Measurements from ENCODE around the gene CPLX1.
A peak's percentile ranks its signal among the peaks of the same experiment; 100 is the strongest.

CPLX1 gene

DNA sequence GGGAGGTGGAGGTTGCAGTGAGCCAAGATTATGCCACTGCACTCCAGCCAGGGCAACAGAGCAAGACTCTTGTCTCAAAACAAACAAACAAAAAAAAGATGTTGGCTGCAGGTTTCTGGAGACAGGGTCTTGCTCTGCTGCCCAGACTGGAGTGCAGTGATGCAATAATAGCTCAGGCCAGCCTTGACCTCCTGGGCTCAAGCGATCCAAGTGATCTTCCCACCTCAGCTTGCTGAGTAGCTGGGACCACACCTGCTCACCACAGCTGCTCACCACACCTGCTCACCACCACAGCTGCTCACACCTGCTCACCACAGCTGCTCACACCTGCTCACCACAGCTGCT lies 29.9 kb upstream of the CPLX1 start:
- no peak for DNase-seq (ENCODE audit: low read depth)

DNA sequence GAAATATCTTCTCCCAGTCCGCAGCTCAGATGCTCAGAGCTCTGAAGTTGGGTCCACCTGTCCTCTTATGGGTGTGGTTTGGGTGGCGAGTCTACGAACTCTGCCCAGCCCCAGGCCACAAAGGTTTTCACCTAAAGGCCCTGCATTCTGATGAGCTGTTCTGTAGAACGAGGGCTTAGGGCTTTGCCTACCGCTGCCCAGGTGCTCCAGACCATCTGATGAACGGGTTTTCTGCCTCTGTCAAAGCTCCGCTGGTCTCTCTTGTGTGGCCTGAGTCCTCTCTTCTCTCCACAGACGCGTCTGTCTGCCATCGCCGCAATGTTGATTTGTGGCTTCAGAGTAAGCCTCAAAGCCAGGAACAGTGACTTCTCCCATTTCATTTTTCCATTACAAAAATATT lies 28.4 kb upstream of the CPLX1 start:
- DNase-seq (ENCODE audit: low read depth) = no peak

DNA sequence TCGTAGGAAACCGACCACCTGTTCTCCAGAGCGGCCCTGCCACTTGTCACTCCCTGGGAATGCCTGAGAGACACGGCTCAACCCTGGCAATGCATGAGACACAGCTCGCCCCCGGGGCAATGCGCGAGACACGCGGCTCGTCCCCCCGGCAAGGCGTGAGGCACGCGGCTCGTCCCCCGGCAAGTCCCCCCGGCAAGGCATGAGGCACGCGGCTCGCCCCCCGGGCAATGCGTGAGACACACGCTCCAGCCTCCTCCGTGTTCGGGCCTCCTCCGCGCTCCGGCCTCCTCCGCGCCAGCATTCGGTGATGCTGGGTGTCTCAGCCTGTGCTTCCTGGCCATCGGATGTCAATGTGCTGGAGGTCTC lies 27.5 kb upstream of the CPLX1 start:
- no peak for DNase-seq (ENCODE audit: low read depth)

DNA sequence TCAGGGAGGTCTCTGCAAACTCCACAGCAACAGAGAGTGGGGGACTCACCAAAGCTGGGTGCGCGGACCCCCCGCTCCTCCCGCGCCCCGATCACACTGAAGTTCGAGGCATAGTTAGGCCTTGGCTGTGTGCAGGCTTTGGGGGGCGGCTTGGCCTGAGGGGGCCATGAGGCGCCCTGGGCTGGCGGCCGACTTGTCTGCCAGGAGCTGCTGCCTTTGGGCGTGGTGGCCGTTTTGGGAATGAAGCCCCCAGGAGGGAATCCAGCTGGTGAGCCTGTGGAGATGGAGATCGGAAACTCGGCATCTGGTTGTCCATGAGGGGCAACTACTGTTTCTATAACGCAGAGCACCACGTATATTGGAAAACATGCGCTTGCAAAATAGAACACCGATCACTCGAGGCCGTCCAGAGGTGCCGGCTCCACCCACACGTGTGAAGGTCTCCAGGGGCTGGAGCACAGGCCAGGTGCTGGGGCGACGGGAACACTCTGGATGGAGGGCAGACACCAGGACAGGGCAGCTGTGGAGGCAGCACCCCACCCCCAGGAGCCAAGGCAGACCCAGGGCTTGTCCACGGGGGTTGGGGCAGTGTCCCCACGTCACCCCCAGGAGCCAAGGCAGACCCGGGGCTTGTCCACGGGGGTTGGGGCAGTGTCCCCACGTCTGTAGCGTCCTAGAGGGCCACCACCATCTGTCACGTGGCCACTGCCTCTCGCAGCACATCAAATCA lies 25.9 kb upstream of the CPLX1 start:
- DNase-seq (ENCODE audit: low read depth) = no peak

DNA sequence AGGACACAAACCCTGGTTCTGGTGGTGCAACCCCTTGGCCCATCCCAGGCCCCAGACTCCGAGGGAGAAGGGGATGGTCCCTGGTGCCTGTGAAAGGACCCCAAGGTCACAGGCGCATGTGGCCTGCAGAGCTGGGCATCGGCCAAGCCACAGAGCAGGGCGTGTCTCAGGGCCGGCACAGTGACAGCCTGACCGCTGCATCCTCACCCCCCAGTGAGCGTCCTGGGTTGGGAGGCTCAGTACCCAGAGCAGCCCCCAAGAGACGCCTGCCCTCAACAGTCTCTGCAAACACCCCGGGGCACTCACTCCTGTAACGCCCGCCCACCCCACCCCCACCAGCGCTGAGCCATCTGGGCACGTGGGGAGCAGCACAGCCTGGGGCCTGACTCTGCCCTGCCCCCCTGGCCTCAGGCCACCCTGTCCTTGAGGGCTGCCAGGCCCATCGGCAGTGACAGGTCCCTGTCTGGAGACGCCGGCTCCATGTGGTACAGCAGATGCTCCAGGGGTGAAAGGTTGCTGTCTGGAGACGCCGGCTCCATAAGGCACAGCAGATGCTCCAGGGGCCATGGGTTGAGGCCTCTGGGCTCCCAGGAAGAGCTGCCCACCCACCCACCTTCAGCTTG lies 24.5 kb upstream of the CPLX1 start:
- no peak for DNase-seq (ENCODE audit: low read depth)

DNA sequence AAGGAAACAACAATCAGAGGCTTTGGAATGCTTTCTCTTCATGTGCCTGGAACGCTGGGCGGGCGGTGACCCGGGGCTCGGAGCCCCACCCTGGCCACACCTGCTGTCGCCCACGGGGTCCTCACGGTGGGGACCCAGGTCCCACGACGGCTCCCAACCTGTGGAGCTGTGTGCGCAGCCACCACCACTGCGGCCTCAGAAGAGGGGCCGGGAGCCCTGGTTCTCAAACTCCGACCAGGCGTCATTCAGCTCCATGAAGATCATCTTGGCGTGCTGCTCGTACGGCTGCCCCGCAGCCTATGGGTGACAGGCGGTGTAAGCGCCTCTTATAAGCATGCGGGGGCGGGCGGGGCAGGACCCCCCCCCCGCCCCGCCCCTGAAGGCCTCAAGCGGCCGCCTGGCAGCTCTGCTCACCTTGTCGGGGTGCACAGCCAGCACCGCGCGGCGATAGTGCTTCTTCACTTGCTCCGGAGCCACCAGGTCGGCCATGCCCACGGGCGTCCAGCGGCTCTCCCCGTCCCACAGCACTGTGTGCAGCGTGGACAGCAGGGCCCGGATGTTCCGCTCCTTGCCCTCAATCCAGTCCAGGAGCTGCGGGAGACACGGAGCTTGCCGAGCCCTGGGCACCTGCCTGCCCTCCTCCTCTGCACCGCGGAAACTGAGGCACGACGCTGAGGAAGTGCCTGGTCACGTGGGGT lies 23.7 kb upstream of the CPLX1 start:
- DNase-seq (ENCODE audit: low read depth) = no peak

DNA sequence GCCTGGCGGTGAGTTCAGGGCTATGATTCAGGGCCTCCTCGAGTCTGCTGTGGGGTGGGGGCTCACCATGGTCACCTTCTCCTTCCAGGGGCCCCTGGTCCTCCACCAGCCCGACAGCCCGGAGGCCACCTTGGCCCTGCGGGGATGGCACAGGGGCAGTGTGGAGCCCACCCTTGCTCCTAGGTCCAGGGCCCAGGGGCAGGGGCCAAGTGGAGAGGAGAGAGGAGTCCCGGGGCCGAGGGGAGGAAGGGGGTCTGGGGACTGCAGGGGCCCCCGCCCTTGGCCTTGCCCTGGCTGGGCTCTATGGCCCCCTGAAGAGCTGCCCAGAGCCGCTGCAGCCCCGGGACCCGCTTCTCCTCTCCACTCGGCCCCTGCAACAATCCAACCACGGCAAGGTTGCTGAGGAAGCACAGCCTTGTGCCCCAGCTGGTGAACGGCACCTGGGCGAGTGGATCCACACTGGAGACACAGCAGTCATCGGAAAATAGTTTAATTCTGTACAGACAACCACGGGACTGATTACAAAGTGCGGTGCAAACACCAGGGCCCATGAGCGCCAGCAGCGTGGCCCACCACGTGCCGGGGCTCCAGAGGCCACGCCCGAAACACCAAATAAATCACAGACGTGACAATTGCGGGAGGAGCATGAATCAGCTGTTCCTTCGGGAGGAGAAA lies 23.0 kb upstream of the CPLX1 start:
- no peak for DNase-seq (ENCODE audit: low read depth)

DNA sequence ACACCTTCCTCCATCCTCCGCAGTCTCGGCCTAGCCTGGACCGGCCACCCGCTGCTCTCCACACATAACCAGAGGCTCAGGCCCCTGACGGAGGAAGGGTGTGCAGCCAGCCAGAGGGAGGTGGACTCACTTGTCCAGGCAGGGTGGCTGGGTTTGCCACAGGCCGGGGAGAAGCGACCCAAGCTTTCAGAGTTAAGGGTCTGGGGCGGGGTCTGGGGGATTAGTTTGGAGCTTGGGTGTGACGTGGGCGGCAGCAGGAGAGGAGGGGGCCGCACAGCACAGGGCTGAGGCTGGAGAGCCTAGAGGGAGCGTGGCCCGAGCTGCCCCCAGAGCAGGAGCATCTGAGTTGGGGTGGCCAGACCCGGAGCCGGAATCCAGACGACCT lies 22.4 kb upstream of the CPLX1 start:
- no peak for DNase-seq (ENCODE audit: low read depth)

DNA sequence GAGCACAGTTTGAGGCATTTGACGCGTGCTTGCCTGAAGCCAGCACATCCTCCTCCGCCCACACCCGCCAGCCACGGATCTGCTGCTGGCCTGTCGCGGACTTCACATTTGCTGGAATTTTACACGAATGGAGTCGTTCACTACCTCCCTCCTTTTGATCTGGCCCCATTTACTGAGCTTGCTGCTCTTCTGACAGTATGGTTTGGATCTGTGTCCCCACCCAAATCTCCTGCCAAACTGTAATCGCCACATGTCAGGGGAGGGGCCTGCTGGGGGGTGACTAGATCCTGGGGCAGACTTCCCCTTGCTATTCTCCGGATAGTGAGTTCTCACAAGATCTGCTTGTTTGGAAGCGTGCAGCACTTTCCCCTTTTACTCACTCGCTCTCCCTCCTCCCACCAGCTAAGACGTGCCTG lies 19.9 kb upstream of the CPLX1 start:
- no peak for DNase-seq (ENCODE audit: low read depth)

DNA sequence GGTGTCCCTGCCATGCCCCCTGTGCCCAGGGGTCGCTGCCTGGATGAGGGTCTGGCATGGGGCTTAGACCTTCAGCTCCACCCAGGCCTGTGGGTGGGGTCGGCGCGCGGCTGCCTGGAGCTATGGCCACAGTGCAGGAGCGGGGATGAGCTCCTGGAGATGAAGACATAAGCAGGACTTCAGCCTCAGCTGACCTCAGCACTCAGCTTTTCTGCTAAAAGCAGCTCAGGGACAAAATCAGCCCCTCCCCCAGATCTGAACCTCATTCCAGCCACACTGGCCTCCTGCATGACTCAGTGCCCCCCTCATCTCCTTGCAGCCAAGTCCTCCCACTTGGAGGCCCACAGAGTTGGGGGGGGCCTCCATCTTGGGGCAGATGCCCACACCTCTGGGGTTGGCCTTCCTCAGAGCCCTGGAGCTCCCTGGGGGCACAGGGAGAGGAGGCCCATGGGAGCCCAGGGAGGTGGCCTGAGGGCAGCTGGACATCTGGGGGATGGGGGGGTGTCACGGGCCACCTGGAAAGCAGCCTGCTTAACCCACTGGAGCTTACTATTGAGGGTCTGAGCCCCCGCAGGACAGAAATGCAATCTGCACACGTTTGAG lies 19.4 kb upstream of the CPLX1 start:
- DNase-seq (ENCODE audit: low read depth) = peak; percentile 15

DNA sequence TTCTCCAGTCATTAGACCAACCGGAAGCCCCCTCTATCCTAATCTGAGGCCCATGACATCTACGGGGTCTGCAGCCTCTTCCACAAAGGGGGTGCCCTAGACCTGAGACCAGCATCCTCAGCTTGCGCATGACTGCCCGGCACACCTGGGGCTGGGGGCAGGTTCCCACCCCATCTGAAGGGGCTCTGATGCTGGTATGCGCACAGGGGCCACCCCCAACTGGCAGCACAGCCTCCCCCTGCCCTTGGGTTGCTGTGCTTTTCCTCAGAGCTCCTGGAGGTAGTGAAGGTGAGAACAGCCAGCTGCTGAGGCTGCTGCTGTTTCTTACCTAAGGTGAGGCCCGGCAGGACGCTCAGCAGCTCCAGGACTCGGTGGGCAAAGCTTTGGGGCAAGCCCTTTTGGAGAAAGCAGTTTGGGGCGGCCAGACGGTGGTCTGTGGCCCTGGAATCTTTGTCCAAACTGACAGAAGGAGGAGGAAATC lies 18.9 kb upstream of the CPLX1 start:
- no peak for DNase-seq (ENCODE audit: low read depth)

DNA sequence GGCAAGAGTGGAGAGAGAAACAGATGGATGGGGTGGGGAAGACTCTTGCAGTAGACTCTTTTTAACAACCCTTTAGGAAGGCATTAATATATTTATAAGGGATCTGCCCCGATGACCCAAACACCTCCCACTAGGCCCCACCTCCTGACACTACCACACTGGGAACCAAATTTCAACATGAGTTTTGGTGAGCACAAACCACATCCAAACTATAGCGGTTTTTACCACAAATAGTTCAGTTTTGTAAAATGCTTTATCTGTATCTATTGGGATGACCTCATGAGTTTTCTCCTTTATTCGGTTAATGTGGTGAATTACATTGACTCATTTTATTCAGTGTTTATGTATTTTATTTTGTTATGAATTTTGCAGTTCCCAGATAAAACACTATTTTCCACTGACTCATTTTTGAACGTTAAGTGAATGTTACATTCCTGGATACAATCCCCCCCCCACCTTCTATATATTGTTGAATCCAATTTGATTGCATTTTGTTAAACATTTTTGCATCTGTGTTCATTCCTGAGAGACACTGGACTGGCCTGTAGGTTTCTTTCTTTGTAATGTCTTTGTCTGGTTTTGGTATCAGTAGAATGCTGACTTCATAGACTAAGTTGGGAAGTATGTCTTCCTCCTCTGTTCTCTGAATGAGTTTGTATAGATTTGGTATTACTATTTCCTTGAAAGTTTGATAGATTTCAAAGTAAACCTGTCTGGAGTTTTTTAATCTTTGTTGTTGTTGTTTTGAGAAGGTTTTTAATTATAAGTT lies 13.9 kb upstream of the CPLX1 start:
- DNase-seq (ENCODE audit: low read depth) = no peak

DNA sequence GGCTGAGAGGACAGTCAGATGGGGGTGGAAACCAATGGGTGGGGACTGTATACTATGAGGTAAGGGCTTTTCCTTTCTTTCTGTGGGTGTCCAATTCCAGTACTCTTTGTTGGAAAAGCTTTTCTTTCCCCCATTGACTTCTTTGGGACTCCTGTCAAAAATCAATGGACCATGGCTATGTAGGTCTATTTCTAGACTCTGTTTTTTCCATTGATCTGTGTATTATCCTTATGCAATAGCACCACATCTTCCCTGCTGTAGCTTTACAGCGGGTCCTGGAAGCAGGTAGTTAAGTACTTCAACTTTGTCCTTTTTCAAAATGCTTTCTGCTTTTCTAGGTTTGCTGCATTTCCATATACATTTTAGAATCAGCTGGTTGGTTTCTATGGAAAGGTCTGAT lies 11.8 kb upstream of the CPLX1 start:
- DNase-seq (ENCODE audit: low read depth) = no peak

DNA sequence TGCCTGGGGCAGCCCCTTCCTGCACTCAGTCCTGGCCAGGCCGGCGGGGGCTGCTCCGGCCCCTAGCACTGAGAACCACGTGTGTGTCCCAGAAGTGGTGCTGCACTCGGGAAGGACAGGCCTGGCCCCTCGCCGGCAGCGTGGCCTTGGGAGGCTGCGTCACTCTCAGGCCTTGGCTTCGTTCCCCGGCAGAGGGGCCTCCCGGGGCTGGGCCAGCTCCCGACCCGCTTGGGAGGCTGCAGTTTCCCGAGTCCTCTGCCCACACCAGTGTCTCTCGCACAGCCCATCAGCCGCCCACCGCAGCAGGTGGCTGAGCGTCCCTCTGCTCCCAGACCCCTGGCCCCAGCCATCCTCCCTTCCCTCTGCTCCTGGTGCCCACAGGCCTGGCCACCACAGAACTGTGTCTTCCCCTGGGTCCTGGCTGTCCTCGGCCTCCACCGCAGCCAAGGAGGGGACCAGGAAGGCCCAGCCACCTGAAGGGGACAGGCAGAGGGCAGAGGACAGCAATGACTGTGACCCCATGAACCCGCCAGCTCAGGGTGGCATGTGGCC lies 10.9 kb upstream of the CPLX1 start:
- DNase-seq (ENCODE audit: low read depth) = no peak

DNA sequence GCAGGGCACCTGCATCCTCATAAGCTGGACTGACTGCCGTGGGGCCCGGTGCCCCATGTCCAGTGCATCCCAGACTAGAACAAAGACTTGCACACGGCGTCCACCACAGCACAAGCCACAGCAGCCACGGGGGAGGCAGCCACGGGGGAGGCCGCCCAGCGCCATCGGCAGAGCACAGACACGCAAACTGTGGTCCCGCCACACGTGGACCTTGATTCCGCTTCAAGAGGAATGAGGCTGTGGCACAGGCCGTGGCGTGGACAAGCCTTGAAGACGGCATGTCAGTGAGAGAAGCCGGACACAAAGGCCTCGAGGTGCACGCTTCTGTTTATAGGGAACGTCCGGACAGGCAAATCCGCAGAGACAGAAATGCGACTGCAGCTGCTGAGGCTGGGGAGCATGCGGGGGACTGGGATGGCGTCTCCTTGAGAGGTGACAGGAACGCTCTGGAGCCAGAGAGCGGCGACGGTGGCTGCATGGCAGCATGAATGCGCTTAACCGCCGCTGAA lies 10.1 kb upstream of the CPLX1 start:
- no peak for DNase-seq (ENCODE audit: low read depth)

DNA sequence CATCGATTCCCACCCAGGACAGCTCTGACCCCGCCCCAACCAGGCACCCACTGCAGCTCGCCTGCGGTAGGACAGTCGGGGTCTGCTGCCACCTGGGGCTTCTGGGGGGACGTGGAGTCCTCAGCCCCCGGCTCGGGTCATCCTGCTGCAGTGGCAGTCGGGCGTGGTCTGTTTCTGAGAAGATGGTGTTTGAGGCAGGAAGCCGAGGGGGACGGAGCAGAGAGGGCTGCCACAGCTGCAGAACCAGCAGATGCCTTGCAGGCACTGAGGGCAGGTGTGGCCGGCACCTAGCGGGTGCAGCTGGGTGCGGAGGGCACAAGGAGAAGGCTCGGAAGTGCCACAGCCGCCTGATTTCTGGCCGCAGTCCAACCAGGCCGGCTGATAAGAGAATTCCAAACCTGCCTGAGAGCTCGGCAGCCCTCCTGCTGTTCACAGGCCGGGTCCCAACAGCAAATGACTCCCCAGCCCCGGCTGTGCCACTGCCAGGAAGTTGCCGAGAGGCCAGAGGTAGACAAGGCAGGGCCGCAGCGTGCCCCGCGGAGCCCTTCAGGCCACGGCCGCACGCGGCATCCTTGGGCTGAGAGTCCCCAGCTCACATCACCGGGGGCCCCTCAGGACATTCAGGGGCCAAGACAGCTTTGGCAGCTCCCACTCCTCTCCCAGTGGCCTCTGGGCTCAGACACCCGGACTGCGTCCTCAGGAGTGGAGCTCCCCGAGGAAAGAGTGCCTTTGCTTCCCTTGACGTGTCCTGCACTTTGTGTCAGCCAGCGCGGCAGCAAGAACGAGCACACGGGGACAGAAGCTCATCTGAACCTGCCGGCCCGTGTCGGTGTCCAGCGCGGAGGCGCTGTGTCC lies 9.4 kb upstream of the CPLX1 start:
- DNase-seq (ENCODE audit: low read depth) = no peak

DNA sequence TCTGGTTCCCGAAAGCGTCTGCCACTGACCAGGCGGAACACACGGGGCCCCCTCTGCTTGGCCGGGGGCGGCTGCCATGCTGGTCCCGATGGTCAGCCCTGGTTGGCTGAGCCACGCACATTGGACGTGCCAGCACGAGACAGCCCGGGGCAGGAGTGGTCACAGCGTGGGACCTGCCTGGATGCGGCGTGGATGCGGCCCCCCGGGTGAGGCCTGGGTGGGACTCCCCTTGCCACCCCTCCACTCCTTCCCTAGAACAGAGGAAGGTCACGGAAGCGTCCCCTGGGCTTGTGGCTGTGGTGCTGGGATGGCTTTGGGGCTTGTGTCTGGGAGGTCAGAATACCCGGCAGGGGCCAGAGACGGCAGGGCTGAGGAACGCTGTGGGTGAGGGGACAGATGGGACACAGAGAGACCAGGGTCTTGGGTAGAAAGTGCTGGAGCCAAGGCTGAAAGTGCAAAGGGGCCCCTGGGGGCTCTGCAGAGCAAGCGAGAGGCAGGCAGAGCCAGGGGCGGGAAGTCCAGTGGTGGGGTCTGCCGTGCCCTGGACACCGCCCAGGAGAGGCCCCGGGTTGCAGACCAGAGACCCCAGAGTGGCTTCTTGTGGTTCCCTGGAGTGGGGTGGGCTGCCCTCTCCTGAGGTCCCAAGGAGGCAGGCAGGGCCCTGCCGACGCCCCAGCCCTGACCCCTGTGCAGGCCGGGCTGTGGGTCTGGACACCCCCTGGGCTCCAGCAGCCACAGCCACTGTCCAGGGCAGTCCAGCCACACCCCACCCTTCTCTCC lies 8.6 kb upstream of the CPLX1 start:
- DNase-seq (ENCODE audit: low read depth) = no peak

DNA sequence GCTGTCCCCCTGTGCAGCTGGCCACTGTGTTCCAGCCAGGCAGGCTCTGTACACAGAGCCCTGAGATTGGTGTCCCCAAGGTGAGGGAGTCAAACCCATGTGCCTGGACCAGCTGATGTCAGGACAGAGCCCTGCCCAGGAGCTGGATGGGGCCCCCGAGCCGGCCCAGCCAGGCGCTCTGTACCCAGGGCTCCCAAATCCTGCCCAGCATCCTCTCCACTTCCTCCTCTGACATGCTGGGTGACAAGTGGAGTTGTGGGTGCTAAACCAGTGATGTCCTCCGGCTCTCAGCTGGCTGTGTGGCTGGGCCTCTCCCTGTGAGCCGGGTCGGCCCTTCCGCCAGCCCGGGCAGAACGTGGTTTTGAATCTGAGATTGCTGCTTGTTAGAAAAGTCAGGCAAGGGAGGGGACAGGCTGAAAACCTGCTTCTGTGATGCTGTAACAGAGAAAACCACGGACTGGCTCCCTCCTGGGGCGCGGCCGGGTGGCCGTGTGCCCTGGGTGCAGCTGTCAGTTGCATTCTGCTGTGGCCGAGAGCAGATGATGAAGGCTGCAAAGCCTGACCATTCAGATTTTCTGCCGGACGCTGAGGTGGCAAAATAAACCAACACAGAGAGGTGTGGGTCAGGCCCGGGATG lies 7.9 kb upstream of the CPLX1 start:
- no peak for DNase-seq (ENCODE audit: low read depth)

DNA sequence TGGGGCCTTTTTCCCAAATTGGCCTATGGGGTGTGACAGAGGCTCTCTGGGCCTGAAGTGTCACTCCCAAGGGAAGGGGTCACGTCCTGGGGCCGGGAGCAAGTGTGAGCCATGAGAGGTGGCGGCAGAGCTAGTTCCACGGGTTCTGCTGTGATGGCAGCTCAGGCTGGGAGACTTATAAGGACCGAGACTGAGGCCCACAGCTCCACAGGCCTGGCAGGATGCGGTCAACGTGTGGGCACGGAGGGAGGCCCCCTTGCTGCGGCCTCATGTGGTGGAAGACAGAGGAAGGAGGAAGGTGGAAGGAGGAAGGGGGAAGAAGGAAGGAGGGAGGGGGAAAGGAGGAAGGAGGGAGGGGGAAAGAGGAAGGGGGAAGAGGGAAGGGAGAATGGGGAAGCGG lies 7.2 kb upstream of the CPLX1 start:
- no peak for DNase-seq (ENCODE audit: low read depth)

All from ELR (cell line).